Activated T-cell treated with anti-CD3 and anti-CD28 coated beads, Interleukin-2, amount 50 U/mL, for 72 hours (primary cell): ENCODE results near the gene ZSWIM3. TPM values are rescaled to one million over a fixed set of nuclear protein-coding genes. Genes with fewer than 3 reads are reported as not detected.
"Not testable (repeated sequence)": the region's sequence is repeated elsewhere in the genome, so short reads cannot be mapped to it uniquely, and the experiment has no call there.

ENCODE experiments used
- ATAC-seq, 2 donors: fragments of 150-1000 bp; cut with Tn5 transposase; replicated peaks in 1 of 2; 2 replicates each; pipeline ENCODE4 v1.10.0; 2021; ENCODE audit warnings: moderate library complexity in 2 of 2, mild to moderate bottlenecking in 1 of 2
- DNase-seq, 2 donors: peaks; one replicate each; pipeline ENCODE4 v3.0.0; 2021 to 2022; ENCODE audit warnings: mixed read lengths in 1 of 2
- H3K27ac Mint-ChIP-seq: one replicate; pipeline ENCODE4 v1.8.0; 2022; ENCODE audit warnings: mild to moderate bottlenecking, moderate library complexity, mixed read lengths
- H3K27me3 Mint-ChIP-seq: one replicate; pipeline ENCODE4 v1.8.0; 2022; ENCODE audit warnings: low read depth, mixed read lengths
- H3K36me3 Mint-ChIP-seq, 2 donors: one replicate each; pipeline ENCODE4 v1.8.0; 2022; ENCODE audit warnings: mixed read lengths in 2 of 2, mild to moderate bottlenecking in 1 of 2; ENCODE audit not compliant: insufficient read depth in 2 of 2
- H3K4me1 Mint-ChIP-seq: one replicate; pipeline ENCODE4 v1.8.0; 2022; ENCODE audit warnings: low read depth, mixed read lengths
- H3K4me3 Mint-ChIP-seq, 2 donors: one replicate each; pipeline ENCODE4 v1.8.0; 2022; ENCODE audit warnings: mild to moderate bottlenecking in 2 of 2, mixed read lengths in 2 of 2, moderate library complexity in 2 of 2
- H3K9me3 Mint-ChIP-seq, 2 donors: one replicate each; pipeline ENCODE4 v1.8.0; 2022; ENCODE audit warnings: mixed read lengths in 2 of 2
- total RNA-seq, 2 donors: library from RNA; stranded (reverse); gene quantifications; one replicate each; pipeline ENCODE4 v1.2.3, GENCODE V29; 2022

The ZSWIM3 gene
- total RNA-seq, 2 donors from 2014 or later = 6.5 to 6.7 TPM

- Mint-ChIP-seq H3K9me3 (no peaks in the 10 kb centered on the region), H3K27me3 (no peaks in the 10 kb centered on the region), H3K27ac (peak overlapping the region; percentile 97), H3K4me1 (peaks cover 60% of the 10 kb centered on the region), H3K36me3 (peaks cover 0 to 2% of the 10 kb centered on the region in 2 donors), H3K4me3 (peak overlapping the region; percentile 95 to 98)
- ATAC-seq (peak; percentile 40 to 47), DNase-seq (peak; percentile 51 to 54)
These were observed 435 bp downstream of the ZSWIM3 start for GRCh38 chr20:45857882-45858216.

GRCh38 chr20:45859916-45860315 lies 2.5 kb downstream of the ZSWIM3 start:
- DNase-seq = no peak
- H3K4me3 Mint-ChIP-seq = no peak overlapping the region
- H3K36me3 Mint-ChIP-seq = peaks cover 0 to 2% of the 10 kb centered on the region in 2 donors
- H3K4me1 Mint-ChIP-seq = peaks cover 54% of the 10 kb centered on the region
- no peak for ATAC-seq
- H3K27me3 Mint-ChIP-seq = no peaks in the 10 kb centered on the region
- no peak overlapping the region for H3K27ac Mint-ChIP-seq
- H3K9me3 Mint-ChIP-seq = no peaks in the 10 kb centered on the region

GRCh38 chr20:45860560-45861220 lies 3.3 kb downstream of the ZSWIM3 start:
- ATAC-seq (no peak), DNase-seq (no peak)
- peaks cover 0 to 2% of the 10 kb centered on the region in 2 donors for H3K36me3 Mint-ChIP-seq
- H3K4me1 Mint-ChIP-seq = peaks cover 49% of the 10 kb centered on the region
- no peak overlapping the region for H3K27ac Mint-ChIP-seq
- no peak overlapping the region for H3K4me3 Mint-ChIP-seq
- H3K27me3 Mint-ChIP-seq = no peaks in the 10 kb centered on the region
- no peaks in the 10 kb centered on the region for H3K9me3 Mint-ChIP-seq

GRCh38 chr20:45861221-45862075 lies 4.0 kb downstream of the ZSWIM3 start:
- no peak overlapping the region for H3K4me3 Mint-ChIP-seq
- H3K36me3 Mint-ChIP-seq = peaks cover 0 to 2% of the 10 kb centered on the region in 2 donors
- peaks cover 41% of the 10 kb centered on the region for H3K4me1 Mint-ChIP-seq
- no peaks in the 10 kb centered on the region for H3K9me3 Mint-ChIP-seq
- ATAC-seq (no peak), DNase-seq (no peak)
- H3K27me3 Mint-ChIP-seq = no peaks in the 10 kb centered on the region
- no peak overlapping the region for H3K27ac Mint-ChIP-seq

GRCh38 chr20:45863543-45864470 lies 6.4 kb downstream of the ZSWIM3 start:
- H3K9me3 Mint-ChIP-seq = no peaks in the 10 kb centered on the region
- DNase-seq (no peak), ATAC-seq (no peak)
- no peak overlapping the region for H3K4me3 Mint-ChIP-seq
- no peaks in the 10 kb centered on the region for H3K27me3 Mint-ChIP-seq
- no peak overlapping the region for H3K27ac Mint-ChIP-seq
- peaks cover 0 to 2% of the 10 kb centered on the region in 2 donors for H3K36me3 Mint-ChIP-seq
- peaks cover 24% of the 10 kb centered on the region for H3K4me1 Mint-ChIP-seq

- no peaks in the 10 kb centered on the region for H3K4me1 Mint-ChIP-seq
These were observed 9.0 kb downstream of the ZSWIM3 start for GRCh38 chr20:45866454-45866853.

GRCh38 chr20:45867136-45867818 lies 9.9 kb downstream of the ZSWIM3 start:
- H3K9me3 Mint-ChIP-seq = no peaks in the 10 kb centered on the region
- no peak for ATAC-seq
- H3K4me1 Mint-ChIP-seq = no peaks in the 10 kb centered on the region
- DNase-seq = no peak
- no peaks in the 10 kb centered on the region for H3K27me3 Mint-ChIP-seq
- H3K27ac Mint-ChIP-seq = no peak overlapping the region
- no peak overlapping the region for H3K4me3 Mint-ChIP-seq
- peaks cover 0 to under 1% of the 10 kb centered on the region in 2 donors for H3K36me3 Mint-ChIP-seq

More at GRCh38 chr20:45866454-45866853, 9.0 kb downstream of the ZSWIM3 start:
- no peaks in the 10 kb centered on the region for H3K27me3 Mint-ChIP-seq
- no peaks in the 10 kb centered on the region for H3K9me3 Mint-ChIP-seq
- DNase-seq = no peak
- no peak overlapping the region for H3K4me3 Mint-ChIP-seq
- no peak overlapping the region for H3K27ac Mint-ChIP-seq
- no peaks in the 10 kb centered on the region for H3K36me3 Mint-ChIP-seq
- ATAC-seq = no peak

- Mint-ChIP-seq H3K27me3 (no peaks in the 10 kb centered on the region), H3K4me1 (no peaks in the 10 kb centered on the region), H3K4me3 (no peak overlapping the region), H3K36me3 (peaks cover 0 to 2% of the 10 kb centered on the region in 2 donors), H3K27ac (no peak overlapping the region), H3K9me3 (no peaks in the 10 kb centered on the region)
- ATAC-seq (no peak), DNase-seq (no peak)
These were observed 10.4 kb downstream of the ZSWIM3 start for GRCh38 chr20:45867819-45868176.

- ATAC-seq (no peak), DNase-seq (no peak)
- H3K36me3 Mint-ChIP-seq = peaks cover 0 to 2% of the 10 kb centered on the region in 2 donors
- H3K9me3 Mint-ChIP-seq = no peaks in the 10 kb centered on the region
- H3K4me3 Mint-ChIP-seq = no peak overlapping the region
- H3K27me3 Mint-ChIP-seq = no peaks in the 10 kb centered on the region
- no peak overlapping the region for H3K27ac Mint-ChIP-seq
- H3K4me1 Mint-ChIP-seq = no peaks in the 10 kb centered on the region
These were observed 15.2 kb downstream of the ZSWIM3 start for GRCh38 chr20:45872626-45873025.

- DNase-seq (no peak), ATAC-seq (no peak)
- H3K27ac Mint-ChIP-seq = no peak overlapping the region
- no peaks in the 10 kb centered on the region for H3K9me3 Mint-ChIP-seq
- peaks cover 0 to 2% of the 10 kb centered on the region in 2 donors for H3K36me3 Mint-ChIP-seq
- no peaks in the 10 kb centered on the region for H3K27me3 Mint-ChIP-seq
- no peaks in the 10 kb centered on the region for H3K4me1 Mint-ChIP-seq
- no peak overlapping the region for H3K4me3 Mint-ChIP-seq
These were observed 16.1 kb downstream of the ZSWIM3 start for GRCh38 chr20:45873409-45874103.

- not testable (repeated sequence) for DNase-seq, H3K27me3 Mint-ChIP-seq, H3K4me3 Mint-ChIP-seq, H3K4me1 Mint-ChIP-seq, ATAC-seq, H3K27ac Mint-ChIP-seq, H3K9me3 Mint-ChIP-seq, H3K36me3 Mint-ChIP-seq
These were observed 16.7 kb downstream of the ZSWIM3 start for GRCh38 chr20:45874104-45874481.

GRCh38 chr20:45874576-45874975 lies 17.2 kb downstream of the ZSWIM3 start:
- H3K27ac Mint-ChIP-seq = no peak overlapping the region
- no peaks in the 10 kb centered on the region for H3K27me3 Mint-ChIP-seq
- ATAC-seq (no peak), DNase-seq (no peak)
- no peak overlapping the region for H3K4me3 Mint-ChIP-seq
- H3K9me3 Mint-ChIP-seq = no peaks in the 10 kb centered on the region
- peaks cover 0 to 2% of the 10 kb centered on the region in 2 donors for H3K36me3 Mint-ChIP-seq
- H3K4me1 Mint-ChIP-seq = no peaks in the 10 kb centered on the region
